Neural crest cell (in vitro differentiated cells): ENCODE results near the gene RCN2. TPM values are rescaled to one million over a fixed set of nuclear protein-coding genes. Genes with fewer than 3 reads are reported as not detected.

Source experiments
- DNase-seq: peaks from one replicate; pipeline ENCODE4 v3.0.0; 2021; ENCODE audit warnings: low read depth, mixed read lengths, low spot score
- H3K27ac Mint-ChIP-seq: one replicate; pipeline ENCODE4 v1.8.0; 2021; ENCODE audit warnings: mild to moderate bottlenecking, mixed read lengths; ENCODE audit not compliant: unreplicated experiment
- H3K27me3 Mint-ChIP-seq: 2 replicates; pipeline ENCODE4 v1.8.0; 2021; ENCODE audit warnings: low read depth, mild to moderate bottlenecking, mixed read lengths
- H3K36me3 Mint-ChIP-seq: 2 replicates; pipeline ENCODE4 v1.8.0; 2021; ENCODE audit warnings: low read depth, mild to moderate bottlenecking, mixed read lengths
- H3K4me1 Mint-ChIP-seq: 2 replicates; pipeline ENCODE4 v1.8.0; 2021; ENCODE audit warnings: mixed read lengths
- H3K4me3 Mint-ChIP-seq: one replicate; pipeline ENCODE4 v1.8.0; 2021; ENCODE audit warnings: mild to moderate bottlenecking, mixed read lengths
- H3K9me3 Mint-ChIP-seq: 2 replicates; pipeline ENCODE4 v1.8.0; 2021; ENCODE audit warnings: mixed read lengths
- total RNA-seq: library from RNA; stranded (reverse); gene quantifications from 2 replicates; pipeline ENCODE4 v1.2.1, GENCODE V29; 2021
- TF ChIP-seq, protein P1 (sequence below): fragments of 200-600 bp; sonication (generic); conservative IDR thresholded peaks from 2 replicates; pipeline ENCODE4 v1.5.0; 2021; ENCODE audit warnings: antibody characterized with exemption, mild to moderate bottlenecking

Gene RCN2
- total RNA-seq, 1 donor from 2014 or later, result 159 TPM

DNA sequence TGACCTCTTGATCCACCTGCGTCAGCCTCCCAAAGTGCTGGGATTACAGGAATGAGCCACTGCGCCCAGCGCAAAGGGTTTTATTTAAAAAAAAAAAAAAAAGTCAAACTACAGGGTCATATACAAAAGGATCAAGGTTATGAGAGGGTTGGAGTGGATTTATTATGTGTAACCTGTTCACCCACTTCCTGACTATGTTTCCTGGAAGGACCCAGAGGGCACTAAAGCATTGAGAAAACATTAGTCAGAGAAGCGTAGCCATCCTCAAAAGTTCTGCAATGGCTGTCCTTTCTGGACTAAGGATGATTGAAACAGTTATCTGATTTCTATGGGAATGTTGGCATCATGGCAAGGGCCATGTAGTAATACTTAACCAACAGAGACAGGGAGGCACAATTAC lies 19.1 kb upstream of the RCN2 start:
- Mint-ChIP-seq H3K36me3 (no peaks in the 10 kb centered on the region), H3K27ac (no peak overlapping the region), H3K4me3 (no peak overlapping the region), H3K4me1 (no peaks in the 10 kb centered on the region), H3K27me3 (peaks cover 4% of the 10 kb centered on the region), H3K9me3 (no peaks in the 10 kb centered on the region)
- DNase-seq, result no peak
- TF ChIP-seq, protein P1, sequence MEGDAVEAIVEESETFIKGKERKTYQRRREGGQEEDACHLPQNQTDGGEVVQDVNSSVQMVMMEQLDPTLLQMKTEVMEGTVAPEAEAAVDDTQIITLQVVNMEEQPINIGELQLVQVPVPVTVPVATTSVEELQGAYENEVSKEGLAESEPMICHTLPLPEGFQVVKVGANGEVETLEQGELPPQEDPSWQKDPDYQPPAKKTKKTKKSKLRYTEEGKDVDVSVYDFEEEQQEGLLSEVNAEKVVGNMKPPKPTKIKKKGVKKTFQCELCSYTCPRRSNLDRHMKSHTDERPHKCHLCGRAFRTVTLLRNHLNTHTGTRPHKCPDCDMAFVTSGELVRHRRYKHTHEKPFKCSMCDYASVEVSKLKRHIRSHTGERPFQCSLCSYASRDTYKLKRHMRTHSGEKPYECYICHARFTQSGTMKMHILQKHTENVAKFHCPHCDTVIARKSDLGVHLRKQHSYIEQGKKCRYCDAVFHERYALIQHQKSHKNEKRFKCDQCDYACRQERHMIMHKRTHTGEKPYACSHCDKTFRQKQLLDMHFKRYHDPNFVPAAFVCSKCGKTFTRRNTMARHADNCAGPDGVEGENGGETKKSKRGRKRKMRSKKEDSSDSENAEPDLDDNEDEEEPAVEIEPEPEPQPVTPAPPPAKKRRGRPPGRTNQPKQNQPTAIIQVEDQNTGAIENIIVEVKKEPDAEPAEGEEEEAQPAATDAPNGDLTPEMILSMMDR, result no peak

- H3K9me3 Mint-ChIP-seq, result no peaks in the 10 kb centered on the region
- no peak overlapping the region for H3K4me3 Mint-ChIP-seq
- H3K36me3 Mint-ChIP-seq, result no peaks in the 10 kb centered on the region
- TF ChIP-seq, protein P1, result no peak
- H3K27ac Mint-ChIP-seq, result no peak overlapping the region
- H3K27me3 Mint-ChIP-seq, result peaks cover 6% of the 10 kb centered on the region
- DNase-seq, result no peak
- no peaks in the 10 kb centered on the region for H3K4me1 Mint-ChIP-seq
Measured at GRCh38 chr15:76913737-76914136, 17.8 kb upstream of the RCN2 start.

- DNase-seq, result no peak
- no peak overlapping the region for H3K27ac Mint-ChIP-seq
- H3K27me3 Mint-ChIP-seq, result peaks cover 6% of the 10 kb centered on the region
- no peaks in the 10 kb centered on the region for H3K36me3 Mint-ChIP-seq
- no peaks in the 10 kb centered on the region for H3K9me3 Mint-ChIP-seq
- no peak overlapping the region for H3K4me3 Mint-ChIP-seq
- H3K4me1 Mint-ChIP-seq, result no peaks in the 10 kb centered on the region
- TF ChIP-seq, protein P1, result no peak
Measured at GRCh38 chr15:76916369-76916768, 15.2 kb upstream of the RCN2 start.

- Mint-ChIP-seq H3K4me1 (peaks cover 36% of the 10 kb centered on the region), H3K36me3 (peaks cover 2% of the 10 kb centered on the region), H3K4me3 (peak overlapping the region; percentile 12)
Measured at GRCh38 chr15:76928201-76928600, 3.3 kb upstream of the RCN2 start.

GRCh38 chr15:76929011-76929760 lies 2.4 kb upstream of the RCN2 start:
- Mint-ChIP-seq H3K4me3 (no peak overlapping the region), H3K27me3 (no peaks in the 10 kb centered on the region), H3K27ac (no peak overlapping the region), H3K36me3 (peaks cover 7% of the 10 kb centered on the region), H3K9me3 (no peaks in the 10 kb centered on the region), H3K4me1 (peaks cover 42% of the 10 kb centered on the region)
- TF ChIP-seq, protein P1, result no peak
- DNase-seq, result no peak

More at GRCh38 chr15:76928201-76928600, 3.3 kb upstream of the RCN2 start:
- Mint-ChIP-seq H3K27ac (no peak overlapping the region), H3K27me3 (no peaks in the 10 kb centered on the region), H3K9me3 (no peaks in the 10 kb centered on the region)
- TF ChIP-seq, protein P1, result no peak
- DNase-seq, result no peak
